ENCODE results near the gene KRTCAP2.
"Not testable (repeated sequence)": the region's sequence is repeated elsewhere in the genome, so short reads cannot be mapped to it uniquely, and the experiment has no call there.

KRTCAP2 gene

DNA sequence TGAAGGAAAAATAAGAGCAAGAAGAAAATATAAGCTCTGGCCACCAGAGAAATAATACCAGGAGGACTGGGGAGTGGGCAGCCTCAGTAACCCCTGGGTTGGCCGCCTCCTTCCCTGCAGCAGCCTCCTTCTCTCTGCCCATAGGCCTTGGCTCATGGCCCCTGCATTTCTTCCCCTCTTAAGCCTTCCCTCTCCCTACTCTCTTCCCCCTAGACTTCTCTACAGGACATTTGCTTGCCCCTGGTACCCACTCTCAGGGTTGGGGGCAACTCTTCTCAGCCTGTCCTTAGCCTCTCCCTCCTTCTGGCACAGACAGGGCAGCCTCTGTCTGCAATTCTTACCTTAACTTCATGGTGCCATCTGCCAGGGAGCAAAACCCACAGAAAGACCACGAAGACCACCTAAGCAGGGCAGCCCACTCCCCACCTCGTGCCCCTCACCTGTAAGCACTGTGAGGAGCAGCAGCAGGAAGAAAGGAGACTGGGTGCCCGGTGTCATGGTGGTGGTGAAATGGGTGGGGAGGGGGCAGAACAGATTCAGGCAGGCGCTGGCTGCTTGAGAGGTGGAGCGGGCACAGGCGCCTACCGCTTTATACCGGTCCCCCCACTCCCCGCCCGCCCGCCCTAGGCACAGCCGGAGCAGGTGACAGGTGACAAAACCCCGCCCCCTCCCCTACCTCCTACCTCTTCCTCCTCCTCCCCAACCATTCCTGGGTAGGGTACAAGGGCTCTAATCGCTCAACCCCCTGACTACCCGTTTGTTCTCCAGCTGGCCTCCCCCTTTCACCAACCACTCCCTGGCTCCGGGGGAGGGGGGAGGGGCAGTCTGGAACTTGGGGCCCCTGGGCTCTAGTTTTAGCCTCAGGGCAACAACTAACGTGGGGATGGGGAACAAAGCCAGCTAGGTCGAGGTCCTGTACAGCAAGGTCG lies 19.5 kb upstream of the KRTCAP2 start:
- peak overlapping the region; percentile 51 for H3K4me3 ChIP-seq (ENCODE audit: low read depth, low read length)
- in situ Hi-C loops (cut with HindIII; ENCODE audit: low sequenced_read_pairs): no loop called here
- DNase-seq (ENCODE audit: low read depth): no peak
- TF ChIP-seq, protein P1, sequence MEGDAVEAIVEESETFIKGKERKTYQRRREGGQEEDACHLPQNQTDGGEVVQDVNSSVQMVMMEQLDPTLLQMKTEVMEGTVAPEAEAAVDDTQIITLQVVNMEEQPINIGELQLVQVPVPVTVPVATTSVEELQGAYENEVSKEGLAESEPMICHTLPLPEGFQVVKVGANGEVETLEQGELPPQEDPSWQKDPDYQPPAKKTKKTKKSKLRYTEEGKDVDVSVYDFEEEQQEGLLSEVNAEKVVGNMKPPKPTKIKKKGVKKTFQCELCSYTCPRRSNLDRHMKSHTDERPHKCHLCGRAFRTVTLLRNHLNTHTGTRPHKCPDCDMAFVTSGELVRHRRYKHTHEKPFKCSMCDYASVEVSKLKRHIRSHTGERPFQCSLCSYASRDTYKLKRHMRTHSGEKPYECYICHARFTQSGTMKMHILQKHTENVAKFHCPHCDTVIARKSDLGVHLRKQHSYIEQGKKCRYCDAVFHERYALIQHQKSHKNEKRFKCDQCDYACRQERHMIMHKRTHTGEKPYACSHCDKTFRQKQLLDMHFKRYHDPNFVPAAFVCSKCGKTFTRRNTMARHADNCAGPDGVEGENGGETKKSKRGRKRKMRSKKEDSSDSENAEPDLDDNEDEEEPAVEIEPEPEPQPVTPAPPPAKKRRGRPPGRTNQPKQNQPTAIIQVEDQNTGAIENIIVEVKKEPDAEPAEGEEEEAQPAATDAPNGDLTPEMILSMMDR (IDR thresholded peaks at IDR 0.05; ENCODE audit: low read depth, low read length, missing control alignments): no peak

DNA sequence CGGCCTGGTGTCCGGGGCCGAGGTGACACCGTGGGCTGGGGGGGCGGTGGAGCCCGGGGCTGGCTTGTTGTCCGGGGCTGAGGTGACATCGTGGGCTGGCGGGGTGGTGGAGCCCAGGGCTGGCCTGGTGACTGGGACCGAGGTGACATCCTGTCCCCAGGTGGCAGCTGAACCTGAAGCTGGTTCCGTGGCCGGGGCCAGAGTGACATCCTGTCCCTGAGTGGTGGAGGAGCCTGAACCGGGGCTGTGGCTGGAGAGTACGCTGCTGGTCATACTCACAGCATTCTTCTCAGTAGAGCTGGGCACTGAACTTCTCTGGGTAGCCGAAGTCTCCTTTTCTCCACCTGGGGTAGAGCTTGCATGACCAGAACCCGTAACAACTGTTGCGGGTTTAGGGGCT lies 18.8 kb upstream of the KRTCAP2 start:
- TF ChIP-seq, protein P1 (IDR thresholded peaks at IDR 0.05; ENCODE audit: low read depth, low read length, missing control alignments): no peak
- H3K4me3 ChIP-seq (ENCODE audit: low read depth, low read length): no peak overlapping the region
- in situ Hi-C loops (cut with HindIII; ENCODE audit: low sequenced_read_pairs): no loop called here
- no peak for DNase-seq (ENCODE audit: low read depth)

DNA sequence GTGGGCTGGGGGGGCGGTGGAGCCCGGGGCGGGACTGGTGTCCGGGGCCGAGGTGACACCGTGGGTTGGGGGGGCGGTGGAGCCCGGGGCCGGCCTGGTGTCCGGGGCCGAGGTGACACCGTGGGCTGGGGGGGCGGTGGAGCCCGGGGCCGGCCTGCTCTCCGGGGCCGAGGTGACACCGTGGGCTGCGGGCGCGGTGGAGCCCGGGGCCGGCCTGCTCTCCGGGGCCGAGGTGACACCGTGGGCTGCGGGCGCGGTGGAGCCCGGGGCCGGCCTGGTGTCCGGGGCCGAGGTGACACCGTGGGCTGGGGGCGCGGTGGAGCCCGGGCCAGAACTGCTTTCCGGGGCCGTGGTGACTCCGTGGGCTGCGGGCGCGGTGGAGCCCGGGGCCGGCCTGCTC lies 16.8 kb upstream of the KRTCAP2 start:
- H3K4me3 ChIP-seq (ENCODE audit: low read depth, low read length); in situ Hi-C loops (cut with HindIII; ENCODE audit: low sequenced_read_pairs); DNase-seq (ENCODE audit: low read depth): not testable (repeated sequence)

DNA sequence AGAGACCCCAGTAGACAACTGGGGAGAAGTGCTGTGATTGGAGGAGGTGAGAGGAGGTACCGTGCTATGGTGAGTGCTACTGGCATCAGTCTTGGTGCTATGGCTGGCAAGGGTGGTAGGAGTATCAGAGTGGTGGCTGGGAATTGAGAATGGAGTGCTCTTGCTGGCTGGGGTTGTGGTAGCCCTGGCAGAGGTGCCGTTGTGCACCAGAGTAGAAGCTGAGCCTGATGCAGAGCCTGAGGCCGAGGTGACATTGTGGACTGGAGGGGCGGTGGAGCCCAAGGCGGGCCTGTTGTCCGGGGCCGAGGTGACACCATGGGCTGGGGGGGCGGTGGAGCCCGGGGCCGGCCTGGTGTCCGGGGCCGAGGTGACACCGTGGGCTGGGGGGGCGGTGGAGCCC lies 15.2 kb upstream of the KRTCAP2 start:
- no peak for DNase-seq (ENCODE audit: low read depth)
- TF ChIP-seq, protein P1 (IDR thresholded peaks at IDR 0.05; ENCODE audit: low read depth, low read length, missing control alignments): no peak
- no peak overlapping the region for H3K4me3 ChIP-seq (ENCODE audit: low read depth, low read length)
- in situ Hi-C loops (cut with HindIII; ENCODE audit: low sequenced_read_pairs): no loop called here

DNA sequence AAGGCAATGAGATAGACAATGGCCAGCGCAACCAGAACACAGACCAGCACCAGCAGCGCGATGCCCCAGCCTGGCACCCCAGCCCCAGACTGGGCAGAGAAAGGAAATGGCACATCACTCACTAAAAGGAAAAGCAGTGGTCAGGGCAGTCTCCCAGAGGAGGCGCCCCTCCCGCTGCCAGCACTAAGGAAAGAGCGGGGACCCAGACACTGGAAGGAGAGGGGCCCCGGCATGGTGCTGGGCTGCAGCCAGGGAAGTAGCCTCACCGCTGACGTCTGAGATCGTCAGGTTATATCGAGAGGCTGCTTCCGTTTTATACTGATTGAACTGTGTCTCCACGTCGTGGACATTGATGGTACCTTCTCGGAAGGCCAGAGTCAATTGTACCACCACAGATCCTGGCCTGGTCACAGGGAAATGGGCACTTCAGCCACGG lies 14.4 kb upstream of the KRTCAP2 start:
- no peak overlapping the region for H3K4me3 ChIP-seq (ENCODE audit: low read depth, low read length)
- no peak for DNase-seq (ENCODE audit: low read depth)
- in situ Hi-C loops (cut with HindIII; ENCODE audit: low sequenced_read_pairs): no loop called here
- TF ChIP-seq, protein P1 (IDR thresholded peaks at IDR 0.05; ENCODE audit: low read depth, low read length, missing control alignments): no peak

DNA sequence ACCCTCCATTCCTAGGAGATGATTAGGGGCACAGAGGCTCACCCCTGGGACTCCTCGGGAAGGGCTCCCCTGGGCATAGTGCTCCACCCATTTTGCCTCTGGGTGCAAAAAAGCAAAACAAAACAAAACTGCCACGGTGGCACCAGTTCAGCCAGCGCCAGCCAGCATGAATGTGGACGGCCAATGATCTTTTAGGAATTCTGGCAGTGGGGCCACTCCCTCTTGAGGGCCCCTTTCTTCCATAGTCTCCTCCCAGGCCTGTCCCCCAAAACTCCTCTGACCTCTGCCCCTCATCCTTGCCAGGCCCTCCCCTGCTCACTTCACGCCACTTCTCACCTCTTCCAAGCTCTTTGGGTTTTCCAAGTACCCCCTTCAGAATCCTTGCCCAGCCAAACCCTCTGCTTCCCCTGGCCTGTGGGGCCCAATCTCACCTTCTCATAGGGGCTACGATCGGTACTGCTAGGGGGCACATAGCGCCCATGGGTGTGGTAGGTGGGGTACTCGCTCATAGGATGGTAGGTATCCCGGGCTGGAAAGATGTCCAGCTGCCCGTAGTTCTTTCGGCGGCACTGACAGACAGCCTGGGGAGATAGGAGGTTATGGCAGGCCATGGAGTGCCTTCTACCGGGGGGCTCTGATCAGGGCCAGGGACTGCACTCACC lies 13.8 kb upstream of the KRTCAP2 start:
- no peak for DNase-seq (ENCODE audit: low read depth)
- no peak overlapping the region for H3K4me3 ChIP-seq (ENCODE audit: low read depth, low read length)
- in situ Hi-C loops (cut with HindIII; ENCODE audit: low sequenced_read_pairs): no loop called here
- TF ChIP-seq, protein P1 (IDR thresholded peaks at IDR 0.05; ENCODE audit: low read depth, low read length, missing control alignments): no peak

Data from astrocyte of the cerebellum (primary cell).